Subcutaneous adipose tissue (tissue), 4 donors: ENCODE data around the gene CSMD2. TPM values are rescaled to one million over a fixed set of nuclear protein-coding genes. Genes with fewer than 3 reads are reported as not detected.

Experiments
- CTCF ChIP-seq: fragments of 450-650 bp; IDR thresholded peaks from one replicate; pipeline ENCODE4 v1.5.1; 2016; ENCODE audit warnings: low read depth, mild to moderate bottlenecking, control low read depth, antibody characterized with exemption, moderate library complexity
- total RNA-seq, 4 donors: library from RNA; depleted of rRNA; stranded (reverse); fragments of >200 nt; gene quantifications; one replicate each; pipeline ENCODE4 v1.1.0, GENCODE V29; 2016

The CSMD2 gene
- total RNA-seq, 4 donors from 2014 or later: 0.38 to 4.4 (median 1.00) TPM

GRCh38 chr1:33927721-33928120 lies 237.3 kb downstream of the CSMD2 start:
- no peak for TF ChIP-seq CTCF

DNA sequence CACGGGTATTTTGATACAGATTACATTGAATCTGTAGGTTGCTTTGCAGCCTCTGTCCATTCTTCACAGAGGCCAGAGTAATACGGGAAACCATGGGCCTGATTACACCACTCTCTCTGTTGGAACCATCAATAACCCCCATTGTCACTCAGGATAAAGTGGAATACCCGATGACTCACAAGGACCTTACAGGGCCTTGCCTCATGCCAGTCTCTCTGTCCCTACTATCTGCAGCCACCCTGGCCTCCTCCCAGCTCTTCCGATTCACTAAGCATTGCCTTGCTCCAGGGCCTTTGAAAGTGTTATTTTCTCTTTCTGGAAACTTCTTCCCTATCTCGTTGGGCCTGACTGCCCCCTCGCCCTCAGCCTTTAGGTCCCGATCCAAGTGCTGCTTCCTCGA lies 239.4 kb downstream of the CSMD2 start:
- no peak for TF ChIP-seq CTCF

DNA sequence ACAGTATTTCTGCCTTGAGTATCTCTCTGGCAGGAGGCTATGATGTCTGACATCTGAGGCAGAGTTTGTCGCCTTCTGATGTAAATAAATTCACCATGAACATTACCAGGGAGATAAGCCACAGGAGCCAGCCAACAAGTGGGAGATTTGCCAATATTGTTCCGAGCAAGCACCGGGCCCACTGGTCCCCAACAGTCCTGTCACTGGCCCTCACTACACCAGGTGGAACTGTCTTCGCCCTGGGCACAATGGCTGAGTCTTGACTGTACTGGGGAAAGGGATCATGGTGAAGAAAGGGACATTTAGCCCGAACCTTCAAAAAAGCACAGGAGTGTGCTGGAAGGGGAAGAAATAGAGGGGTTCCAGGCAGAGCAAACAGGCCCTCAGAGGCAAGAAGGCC lies 243.7 kb downstream of the CSMD2 start:
- TF ChIP-seq CTCF: no peak

DNA sequence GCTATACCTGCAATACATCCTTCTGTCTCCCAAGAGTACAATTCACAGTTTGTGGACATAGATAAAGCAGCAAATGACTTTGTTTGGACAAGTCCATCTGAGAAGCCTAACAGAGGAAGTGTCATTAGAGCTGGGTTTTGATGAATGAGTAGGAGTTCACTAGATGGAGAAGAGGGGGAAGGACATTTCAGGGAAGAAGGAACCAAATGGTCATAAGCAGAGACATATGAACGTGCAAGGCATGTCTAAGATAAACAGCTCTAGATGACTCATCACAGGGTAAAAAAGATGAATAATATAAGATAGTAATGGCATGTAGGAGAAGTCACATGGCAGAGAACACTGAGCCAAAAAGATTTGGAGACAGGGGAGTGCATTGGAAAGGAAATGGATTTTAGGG lies 246.7 kb downstream of the CSMD2 start:
- TF ChIP-seq CTCF: no peak

DNA sequence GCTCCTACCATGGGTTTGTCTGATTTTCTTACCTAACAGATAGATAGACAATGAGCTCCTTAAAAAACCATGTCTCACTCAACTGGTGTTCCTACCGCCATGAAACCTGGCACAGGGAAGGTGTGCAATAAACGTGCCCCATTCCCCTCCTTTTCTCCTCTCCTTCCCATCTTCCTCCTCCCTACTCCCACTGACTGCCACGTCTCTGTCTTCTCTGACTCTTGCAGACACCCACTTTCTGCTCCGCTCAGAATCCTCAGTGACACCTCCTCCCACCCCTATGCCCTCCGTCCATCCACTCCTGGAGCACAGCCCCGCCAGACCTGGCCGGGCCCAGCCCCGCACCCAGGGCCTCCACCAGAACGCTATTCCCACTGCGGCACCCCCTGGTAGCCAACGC lies 248.2 kb downstream of the CSMD2 start:
- TF ChIP-seq CTCF: no peak

DNA sequence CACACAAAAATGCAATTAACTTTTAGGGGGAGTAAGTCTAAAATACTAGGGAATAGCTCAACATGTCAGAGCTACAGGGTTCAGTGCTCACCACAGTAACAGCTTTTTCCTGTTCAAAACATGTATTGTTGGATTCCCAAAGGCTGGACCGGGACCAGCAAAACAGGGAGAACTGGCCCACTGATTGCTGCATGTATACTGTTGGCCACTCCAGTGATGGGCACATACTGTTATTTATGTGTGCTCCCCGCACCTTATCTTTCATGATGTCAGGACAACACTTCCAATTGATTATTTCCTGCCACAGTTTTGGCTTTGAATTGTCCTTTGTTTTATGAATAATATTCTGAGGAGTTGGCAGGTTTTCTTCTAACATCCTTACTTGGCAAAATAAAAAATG lies 250.5 kb downstream of the CSMD2 start:
- TF ChIP-seq CTCF: no peak

GRCh38 chr1:33908324-33908956 lies 256.6 kb downstream of the CSMD2 start:
- no peak for TF ChIP-seq CTCF

DNA sequence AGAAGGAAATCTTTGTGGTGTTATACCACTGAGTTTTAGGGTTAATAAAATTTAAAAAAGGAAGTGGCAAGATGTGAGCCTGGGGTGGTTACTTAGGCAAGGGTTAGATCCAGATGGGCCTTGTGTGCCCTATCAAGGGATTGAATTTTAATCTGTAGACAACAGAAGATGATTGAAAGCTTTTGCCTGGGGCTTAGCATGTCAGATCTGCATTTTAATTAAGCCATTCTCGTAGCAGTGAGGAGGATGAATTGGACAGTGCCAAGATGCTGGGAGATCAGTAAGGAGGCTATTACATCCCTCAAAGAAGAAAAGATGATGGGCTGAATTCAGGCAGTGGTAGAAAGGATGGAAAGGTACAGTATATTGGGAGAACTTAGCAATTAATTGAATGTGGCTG lies 258.9 kb downstream of the CSMD2 start:
- no peak for TF ChIP-seq CTCF
